HG03460 (cell line): ENCODE data around the gene DIP2C.
"Not testable (repeated sequence)": the region's sequence is repeated elsewhere in the genome, so short reads cannot be mapped to it uniquely, and the experiment has no call there.

ENCODE experiments used
- ATAC-seq: cut with Tn5 transposase; IDR thresholded peaks from one replicate; pipeline ENCODE4 v1.9.1; 2021; ENCODE audit not compliant: unreplicated experiment

DIP2C gene

DNA sequence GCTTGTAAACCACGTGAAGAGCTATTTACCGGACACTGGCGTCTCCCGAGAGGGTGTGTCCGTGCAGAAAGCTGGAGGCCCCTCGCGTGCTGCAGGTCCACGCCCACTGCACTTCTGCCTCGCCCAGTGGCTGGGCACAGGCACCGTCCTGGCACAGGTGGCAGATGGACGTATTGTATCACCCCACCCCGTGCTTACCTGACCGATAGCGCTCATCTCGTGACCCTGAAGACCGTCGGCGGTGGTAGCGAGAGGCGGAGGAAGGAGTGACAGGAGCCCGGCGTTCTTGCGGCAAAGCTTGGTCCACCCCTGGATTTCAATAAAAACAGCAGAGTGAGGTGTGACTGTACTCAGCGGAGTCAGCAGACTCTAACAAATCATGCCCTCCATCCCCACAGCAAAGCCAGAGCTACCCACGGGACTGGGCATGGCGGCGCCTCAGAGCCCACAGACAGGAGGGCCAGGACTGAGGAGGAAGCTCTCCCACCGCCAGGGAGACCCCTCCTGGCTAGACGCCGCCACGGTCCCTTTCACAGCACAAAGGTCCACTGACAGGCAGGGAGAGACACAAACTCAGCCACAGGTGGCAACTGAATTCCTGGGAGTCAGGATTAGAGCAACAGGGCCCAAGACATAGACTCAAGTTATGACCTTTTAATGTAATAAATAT lies 217.1 kb downstream of the DIP2C start:
- ATAC-seq, result no peak

GRCh38 chr10:470339-471003 lies 219.0 kb downstream of the DIP2C start:
- no peak for ATAC-seq

GRCh38 chr10:469947-470338 lies 219.5 kb downstream of the DIP2C start:
- ATAC-seq, result no peak

DNA sequence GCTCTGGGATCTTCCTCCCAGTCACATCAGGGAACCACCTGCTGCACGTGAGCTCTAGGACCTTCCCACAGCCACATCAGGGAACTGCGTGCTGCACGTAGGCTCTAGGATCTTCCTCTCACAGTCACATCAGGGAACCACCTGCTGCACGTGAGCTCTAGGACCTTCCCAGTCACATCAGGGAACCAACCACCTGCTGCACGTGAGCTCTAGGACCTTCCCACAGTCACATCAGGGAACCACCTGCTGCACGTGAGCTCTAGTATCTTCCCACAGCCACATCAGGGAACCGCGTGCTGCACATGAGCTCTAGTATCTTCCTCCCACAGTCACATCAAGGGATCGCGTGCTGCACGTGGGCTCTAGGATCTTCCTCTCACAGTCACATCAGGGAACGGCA lies 229.7 kb downstream of the DIP2C start:
- ATAC-seq, result no peak

DNA sequence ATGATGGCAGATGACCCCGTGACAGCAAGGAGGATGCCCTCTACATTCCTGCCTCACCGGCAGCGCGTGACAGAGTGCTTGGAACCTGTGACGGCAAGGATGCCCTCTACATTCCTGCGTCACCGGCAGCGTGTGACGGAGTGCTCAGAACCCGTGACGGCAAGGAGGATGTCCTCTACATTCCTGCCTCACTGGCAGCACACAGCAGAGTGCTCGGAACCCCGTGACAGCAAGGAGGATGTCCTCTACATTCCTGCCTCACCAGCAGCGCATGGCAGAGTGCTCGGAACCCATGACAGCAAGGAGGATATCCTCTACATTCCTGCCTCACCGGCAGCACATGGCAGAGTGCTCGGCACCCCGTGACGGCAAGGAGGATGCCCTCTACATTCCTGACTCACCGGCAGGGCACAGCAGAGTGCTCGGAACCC lies 231.0 kb downstream of the DIP2C start:
- ATAC-seq, result no peak

- no peak for ATAC-seq
These were observed 233.0 kb downstream of the DIP2C start for GRCh38 chr10:456486-456885.

DNA sequence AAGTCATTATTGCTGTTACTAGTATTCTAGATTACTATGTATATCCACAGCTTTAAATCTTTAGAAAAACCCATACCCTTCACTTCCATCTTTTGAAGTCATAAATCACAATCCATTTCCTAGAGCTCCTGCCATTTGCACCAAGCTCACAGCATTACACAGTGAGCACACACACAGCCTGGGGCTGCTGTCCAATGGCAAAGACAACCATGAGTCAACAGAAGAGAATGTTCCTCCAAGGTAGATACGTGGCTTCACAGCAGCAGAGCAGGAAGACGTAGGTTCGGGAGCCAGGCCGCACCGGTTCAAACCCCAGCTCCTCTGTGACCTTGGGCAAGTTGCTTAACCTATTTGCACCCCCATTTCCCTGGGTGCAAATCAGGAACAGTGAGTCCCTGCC lies 234.6 kb downstream of the DIP2C start:
- no peak for ATAC-seq

- ATAC-seq, result no peak
These were observed 235.8 kb downstream of the DIP2C start for GRCh38 chr10:453647-454046.

DNA sequence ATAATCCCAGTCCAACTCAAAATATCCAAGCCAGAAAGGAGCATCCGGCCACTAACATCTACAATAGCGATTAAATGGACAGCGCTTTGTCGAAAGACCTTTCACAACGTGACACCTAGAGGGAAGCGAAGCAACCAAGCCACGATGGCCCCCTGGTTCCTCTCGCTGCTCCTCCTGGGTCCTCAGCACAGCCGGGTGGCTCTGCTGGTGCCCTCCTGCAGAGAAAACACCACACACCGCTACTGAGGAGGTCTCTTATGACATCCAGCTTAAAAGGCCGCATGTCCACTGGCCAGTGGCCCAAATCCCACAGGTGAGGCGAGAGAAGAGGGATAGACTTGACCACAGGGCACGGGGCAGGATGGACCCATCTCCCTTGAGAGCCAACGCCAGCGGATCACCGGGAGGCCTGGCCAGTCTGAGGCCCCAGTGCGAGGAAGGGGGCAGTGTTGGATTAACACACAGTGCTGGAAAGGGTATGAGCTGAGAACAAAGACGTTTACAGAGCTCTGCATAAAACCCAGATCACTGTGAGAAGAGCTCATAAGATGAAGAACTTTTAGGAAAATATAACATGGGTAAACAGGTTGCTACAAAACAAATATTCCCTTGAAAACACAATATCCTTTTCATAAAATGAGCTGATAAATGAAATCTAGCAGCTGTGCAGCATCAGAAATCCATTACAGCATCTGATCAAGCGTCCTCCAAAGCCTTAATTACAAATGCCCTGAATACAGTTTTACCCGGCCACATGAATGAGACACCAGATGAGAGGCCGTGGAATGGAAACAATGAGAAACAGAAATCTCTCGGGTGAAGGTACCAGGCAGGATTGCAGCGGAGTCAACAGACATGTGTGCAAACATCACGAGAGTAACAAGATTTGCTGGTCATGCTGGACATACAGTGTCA lies 236.7 kb downstream of the DIP2C start:
- no peak for ATAC-seq

- no peak for ATAC-seq
These were observed 237.6 kb downstream of the DIP2C start for GRCh38 chr10:451856-452255.

- peak; percentile 99 for ATAC-seq
These were observed 238.4 kb downstream of the DIP2C start for GRCh38 chr10:451021-451471.

GRCh38 chr10:450463-450862 lies 239.0 kb downstream of the DIP2C start:
- ATAC-seq, result no peak

DNA sequence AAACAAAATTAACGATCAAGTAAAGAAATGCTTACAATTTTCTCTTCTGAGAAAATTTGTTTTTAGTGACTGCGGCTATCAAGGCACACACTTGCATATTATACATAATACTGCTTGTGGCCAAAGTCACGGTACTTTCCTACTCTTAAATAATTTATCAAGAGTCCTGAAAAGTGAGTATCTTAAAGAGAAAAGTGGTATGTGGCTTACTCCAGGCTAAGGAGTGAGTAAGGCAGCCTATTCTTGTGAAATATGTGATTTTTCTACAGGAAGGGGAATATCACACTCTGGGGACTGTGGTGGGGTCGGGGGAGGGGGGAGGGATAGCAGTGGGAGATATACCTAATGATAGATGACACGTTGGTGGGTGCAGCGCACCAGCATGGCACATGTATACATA lies 240.1 kb downstream of the DIP2C start:
- not testable (repeated sequence) for ATAC-seq

DNA sequence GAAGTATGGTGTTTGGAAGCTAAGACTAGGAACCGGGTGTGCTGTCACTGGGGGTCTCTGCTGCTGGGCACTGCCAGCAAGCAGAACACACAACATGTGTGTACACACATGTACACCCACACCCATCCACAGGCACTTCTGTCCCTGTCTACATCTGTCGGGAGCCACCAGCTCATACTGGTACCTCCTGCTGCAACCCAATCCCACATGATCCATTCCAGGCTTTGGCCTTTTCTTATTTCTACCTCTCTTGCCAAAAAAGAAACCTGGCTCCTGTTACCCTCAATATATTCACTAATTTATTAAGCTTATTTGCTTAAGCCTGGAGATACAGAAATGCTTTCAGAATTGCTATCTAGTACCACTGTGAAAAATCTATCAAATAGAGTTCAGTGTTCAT lies 246.0 kb downstream of the DIP2C start:
- ATAC-seq, result no peak

GRCh38 chr10:442209-442608 lies 247.3 kb downstream of the DIP2C start:
- ATAC-seq, result no peak

- no peak for ATAC-seq
These were observed 247.8 kb downstream of the DIP2C start for GRCh38 chr10:441659-442058.

DNA sequence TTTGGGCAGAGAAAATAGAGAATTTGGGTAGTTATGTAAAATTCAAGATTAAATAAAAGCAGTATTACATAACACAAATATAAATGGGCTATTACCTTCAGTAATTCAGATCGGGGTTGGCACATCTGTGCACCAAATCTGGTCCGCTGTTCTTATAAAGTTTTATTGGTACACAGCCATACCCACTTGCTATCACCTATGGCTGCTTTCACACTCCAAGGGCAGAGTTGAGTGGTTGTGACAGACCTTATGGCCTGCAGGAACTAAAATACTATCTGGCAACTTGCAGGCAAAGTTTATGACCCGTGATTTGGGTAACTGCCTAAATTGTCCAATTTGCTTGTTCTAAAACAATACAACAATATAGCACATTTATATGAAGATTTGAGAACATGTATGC lies 249.3 kb downstream of the DIP2C start:
- ATAC-seq, result no peak

DNA sequence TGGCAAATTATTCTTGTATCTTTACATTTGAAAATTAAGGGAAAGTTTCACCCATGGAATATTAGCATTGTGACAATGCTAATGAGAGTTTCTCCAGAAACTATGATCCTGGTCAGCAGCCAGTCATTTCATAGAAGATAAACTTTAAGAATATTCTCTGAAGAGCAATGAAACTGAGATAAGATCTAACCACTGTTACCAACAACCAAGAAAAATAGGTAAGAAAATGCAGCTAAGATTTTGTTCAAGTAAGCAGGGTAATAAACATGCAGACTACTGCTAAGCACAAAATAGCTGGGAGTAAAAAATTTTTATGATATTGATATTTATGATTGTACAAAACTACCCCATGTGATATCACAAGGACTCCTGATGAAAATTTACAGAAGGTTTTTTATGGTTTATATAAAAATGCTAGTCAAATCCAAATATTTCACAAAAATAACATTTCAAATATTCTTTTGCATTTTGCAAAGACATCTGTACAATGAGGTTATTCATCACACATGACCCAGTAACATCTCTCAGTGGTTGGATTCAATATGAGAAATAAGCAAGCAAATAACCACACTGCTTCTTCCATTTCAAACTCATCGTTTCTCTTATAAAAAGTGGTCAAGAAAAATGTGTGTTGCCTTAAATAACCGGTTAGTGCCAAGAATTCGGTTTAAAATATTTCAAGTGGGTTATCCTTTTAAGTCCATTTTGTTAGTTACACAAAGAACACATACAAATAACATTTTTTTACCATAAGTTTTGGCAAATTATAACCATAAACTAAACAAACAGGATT lies 251.6 kb downstream of the DIP2C start:
- ATAC-seq, result no peak

DNA sequence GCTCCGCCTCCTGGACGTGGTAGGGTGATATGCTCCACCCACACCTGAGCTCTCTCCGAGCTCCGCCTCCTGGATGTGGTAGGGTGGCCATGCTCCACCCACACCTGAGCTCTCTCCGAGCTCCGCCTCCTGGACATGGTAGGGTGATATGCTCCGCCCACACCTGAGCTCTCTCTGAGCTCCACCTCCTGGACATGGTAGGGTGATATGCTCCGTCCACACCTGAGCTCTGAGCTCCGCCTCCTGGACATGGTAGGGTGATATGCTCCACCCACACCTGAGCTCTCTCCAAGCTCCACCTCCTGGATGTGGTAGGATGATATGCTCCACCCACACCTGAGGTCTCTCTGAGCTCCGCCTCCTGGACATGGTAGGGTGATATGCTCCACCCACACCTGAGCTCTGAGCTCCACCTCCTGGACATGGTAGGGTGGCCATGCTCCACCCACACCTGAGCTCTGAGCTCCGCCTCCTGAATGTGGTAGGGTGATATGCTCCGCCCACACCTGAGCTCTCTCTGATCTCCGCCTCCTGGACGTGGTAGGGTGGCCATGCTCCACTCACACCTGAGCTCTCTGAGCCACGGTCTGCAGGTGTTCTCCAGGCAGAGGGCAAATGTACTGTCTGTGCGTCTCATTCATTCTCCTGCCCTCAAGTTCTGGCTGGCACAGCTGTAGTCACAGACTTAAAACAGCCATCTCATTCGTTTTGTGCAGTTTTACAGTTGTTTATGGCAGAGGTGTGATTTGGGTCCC lies 252.4 kb downstream of the DIP2C start:
- ATAC-seq, result no peak

DNA sequence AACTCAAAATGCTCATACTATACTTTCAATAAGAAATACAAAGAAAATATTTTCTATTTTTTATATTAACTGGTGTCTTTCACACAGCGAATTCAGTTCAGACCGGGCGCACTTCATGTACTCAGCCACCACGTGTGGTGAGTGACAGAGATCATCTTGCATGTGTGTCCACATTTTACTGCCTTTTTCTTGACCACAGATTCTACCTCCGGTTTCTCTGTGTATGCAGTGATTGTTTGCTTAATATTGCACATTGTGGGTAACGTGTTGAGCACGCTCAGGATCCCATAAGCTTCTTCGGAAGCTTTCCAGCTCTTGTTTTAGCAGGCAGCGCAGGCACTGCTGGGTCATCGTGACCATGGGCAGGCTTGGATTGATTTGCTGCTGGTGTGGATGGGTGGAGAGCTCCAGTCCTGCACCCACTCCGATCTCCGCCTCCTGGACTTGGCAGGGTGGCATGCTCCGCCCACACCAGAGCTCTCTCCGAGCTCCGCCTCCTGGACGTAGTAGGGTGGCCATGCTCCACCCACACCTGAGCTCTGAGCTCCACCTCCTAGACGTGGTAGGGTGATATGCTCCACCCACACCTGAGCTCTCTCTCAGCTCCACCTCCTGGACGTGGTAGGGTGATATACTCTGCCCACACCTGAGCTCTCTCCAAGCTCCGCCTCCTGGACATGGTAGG lies 253.3 kb downstream of the DIP2C start:
- ATAC-seq, result no peak
